Spinal cord (tissue), 10 donors: ENCODE measurements around the gene TMEM250. TPM values are rescaled to one million over a fixed set of nuclear protein-coding genes. Genes with fewer than 3 reads are reported as not detected.

Experiments used
- DNase-seq, 6 donors: peaks; one replicate each; pipeline versions ENCODE4 v3.0.0 to v3.0.0-alpha.2; 2013 to 2015; ENCODE audit warnings: low spot score in 6 of 6, low read depth in 4 of 6
- H3K27ac ChIP-seq: one replicate; pipeline ENCODE4 v1.5.1; 2013; ENCODE audit warnings: low read depth, low read length, control low read depth
- H3K27me3 ChIP-seq: one replicate; pipeline ENCODE4 v1.6.1; 2013; ENCODE audit warnings: low read length; ENCODE audit not compliant: control insufficient read depth, insufficient read depth
- H3K36me3 ChIP-seq: one replicate; pipeline ENCODE4 v1.6.1; 2013; ENCODE audit warnings: low read length; ENCODE audit not compliant: control insufficient read depth, insufficient read depth
- H3K4me1 ChIP-seq: one replicate; pipeline ENCODE4 v1.6.1; 2013; ENCODE audit warnings: low read length; ENCODE audit not compliant: control insufficient read depth, insufficient read depth
- H3K4me3 ChIP-seq: one replicate; pipeline ENCODE4 v1.5.1; 2013; ENCODE audit warnings: low read depth, low read length, control low read depth
- H3K9me3 ChIP-seq: one replicate; pipeline ENCODE4 v1.6.1; 2013; ENCODE audit warnings: low read length; ENCODE audit not compliant: control insufficient read depth, insufficient read depth
- WGBS: methylation state at CpG from one replicate; pipeline ENCODE4 v1.1.5; 2013; ENCODE audit warnings: missing lambda C conversion rate; ENCODE audit not compliant: insufficient coverage; 5-methylcytosine and 5-hydroxymethylcytosine counted together
- polyA plus RNA-seq, 2 donors: library from polyadenylated mRNA; unstranded; fragments of 120-200 nt; gene quantifications; one replicate each; pipeline ENCODE4 v1.2.1, GENCODE V29; 2013; ENCODE audit not compliant: insufficient read length in 2 of 2
- total RNA-seq, 2 donors: library from RNA; depleted of rRNA in 1 of 2; stranded (reverse); fragments of 120-200 nt in 1 of 2; fragments of >200 nt in 1 of 2; gene quantifications; one replicate each; pipeline versions ENCODE4 v1.2.3 to v1.2.4, GENCODE V29; 2013 to 2014
- donor health status: healthy.

Gene TMEM250
- total and polyA plus RNA-seq, 4 donors: 14.1 to 27.2 (median 25.3) TPM

GRCh38 chr9:136121801-136122200 lies 3.1 kb upstream of the TMEM250 start:
- whole genome bisulfite sequencing: 90% methylated on average over 8 of the region's 9 CpGs
- Histone ChIP-seq H3K4me3 (no peak overlapping the region), H3K36me3 (peaks cover 18% of the 10 kb centered on the region), H3K27ac (no peak overlapping the region), H3K27me3 (no peaks in the 10 kb centered on the region), H3K9me3 (no peaks in the 10 kb centered on the region), H3K4me1 (peaks cover 38% of the 10 kb centered on the region)
- DNase-seq: no peak

GRCh38 chr9:136120438-136120844 lies 1.8 kb upstream of the TMEM250 start:
- no peaks in the 10 kb centered on the region for H3K9me3 ChIP-seq
- whole genome bisulfite sequencing: 91% methylated on average over 17 of the region's 18 CpGs
- no peak overlapping the region for H3K4me3 ChIP-seq
- peaks cover 32% of the 10 kb centered on the region for H3K36me3 ChIP-seq
- H3K4me1 ChIP-seq: peaks cover 38% of the 10 kb centered on the region
- no peak overlapping the region for H3K27ac ChIP-seq
- DNase-seq: no peak
- H3K27me3 ChIP-seq: no peaks in the 10 kb centered on the region

- WGBS: 68% methylated on average over 9 of the region's 11 CpGs
- DNase-seq: no peak
- peak overlapping the region; percentile 75 for H3K27ac ChIP-seq
Observed at GRCh38 chr9:136119883-136120393, 1.3 kb upstream of the TMEM250 start.

GRCh38 chr9:136119061-136119882 lies 597 bp upstream of the TMEM250 start:
- Histone ChIP-seq H3K27me3 (no peaks in the 10 kb centered on the region), H3K27ac (peak overlapping the region; percentile 75), H3K4me3 (peak overlapping the region; percentile 60), H3K4me1 (peaks cover 38% of the 10 kb centered on the region), H3K9me3 (no peaks in the 10 kb centered on the region), H3K36me3 (peaks cover 44% of the 10 kb centered on the region)
- no peak for DNase-seq
- 3% methylated on average over 64 of the region's 64 CpGs for WGBS

More at GRCh38 chr9:136119883-136120393, 1.3 kb upstream of the TMEM250 start:
- Histone ChIP-seq H3K4me1 (peaks cover 38% of the 10 kb centered on the region), H3K4me3 (no peak overlapping the region), H3K36me3 (peaks cover 37% of the 10 kb centered on the region), H3K27me3 (no peaks in the 10 kb centered on the region), H3K9me3 (no peaks in the 10 kb centered on the region)

- Histone ChIP-seq H3K4me1 (peaks cover 34% of the 10 kb centered on the region), H3K36me3 (peaks cover 48% of the 10 kb centered on the region), H3K27ac (no peak overlapping the region), H3K9me3 (no peaks in the 10 kb centered on the region), H3K4me3 (peak overlapping the region; percentile 38), H3K27me3 (no peaks in the 10 kb centered on the region)
- no peak for DNase-seq
- WGBS: under 1% methylated on average over 36 of the region's 36 CpGs
Observed at GRCh38 chr9:136117916-136118319, 757 bp downstream of the TMEM250 start.

- no peaks in the 10 kb centered on the region for H3K27me3 ChIP-seq
- no peak for DNase-seq
- H3K36me3 ChIP-seq: peaks cover 52% of the 10 kb centered on the region
- peaks cover 29% of the 10 kb centered on the region for H3K4me1 ChIP-seq
- H3K9me3 ChIP-seq: no peaks in the 10 kb centered on the region
- no peak overlapping the region for H3K27ac ChIP-seq
- H3K4me3 ChIP-seq: peak overlapping the region; percentile 38
- WGBS: 61% methylated on average over 23 of the region's 23 CpGs
Observed at GRCh38 chr9:136117291-136117915, 1.3 kb downstream of the TMEM250 start.

- DNase-seq: no peak
- Histone ChIP-seq H3K27me3 (no peaks in the 10 kb centered on the region), H3K4me3 (no peak overlapping the region), H3K4me1 (peaks cover 28% of the 10 kb centered on the region), H3K9me3 (no peaks in the 10 kb centered on the region), H3K36me3 (peaks cover 56% of the 10 kb centered on the region), H3K27ac (no peak overlapping the region)
- 98% methylated on average over 62 of the region's 69 CpGs for WGBS
Observed at GRCh38 chr9:136116360-136117098, 2.1 kb downstream of the TMEM250 start.

- H3K4me3 ChIP-seq: no peak overlapping the region
- peaks cover 33% of the 10 kb centered on the region for H3K4me1 ChIP-seq
- H3K27me3 ChIP-seq: no peaks in the 10 kb centered on the region
- no peak for DNase-seq
- no peaks in the 10 kb centered on the region for H3K9me3 ChIP-seq
- WGBS: 93% methylated on average over 20 of the region's 22 CpGs
- no peak overlapping the region for H3K27ac ChIP-seq
- H3K36me3 ChIP-seq: peaks cover 60% of the 10 kb centered on the region
Observed at GRCh38 chr9:136115641-136116359, 2.9 kb downstream of the TMEM250 start.

GRCh38 chr9:136115206-136115605 lies 3.5 kb downstream of the TMEM250 start:
- no peak overlapping the region for H3K4me3 ChIP-seq
- 94% methylated on average over 13 of the region's 13 CpGs for WGBS
- no peaks in the 10 kb centered on the region for H3K9me3 ChIP-seq
- no peak for DNase-seq
- H3K27me3 ChIP-seq: no peaks in the 10 kb centered on the region
- no peak overlapping the region for H3K27ac ChIP-seq
- peaks cover 56% of the 10 kb centered on the region for H3K36me3 ChIP-seq
- peaks cover 33% of the 10 kb centered on the region for H3K4me1 ChIP-seq
